T-helper 1 cell treated with Interleukin-12 subunit alpha and Interleukin-12 subunit beta and Interleukin-4 antibody, amounts not matched to agents 30 μg/mL and 1 μg/mL, for 36 hours (primary cell): ENCODE measurements around the gene TMC4.
"Not testable (repeated sequence)": the region's sequence is repeated elsewhere in the genome, so short reads cannot be mapped to it uniquely, and the experiment has no call there.

Experiments used
- H3K27ac Mint-ChIP-seq: one replicate; pipeline ENCODE4 v1.8.0; 2021; ENCODE audit warnings: mild to moderate bottlenecking, mixed read lengths
- H3K27me3 Mint-ChIP-seq: one replicate; pipeline ENCODE4 v1.8.0; 2021; ENCODE audit warnings: low read depth, mixed read lengths
- H3K36me3 Mint-ChIP-seq: one replicate; pipeline ENCODE4 v1.8.0; 2021; ENCODE audit warnings: low read depth, mixed read lengths
- H3K4me1 Mint-ChIP-seq: one replicate; pipeline ENCODE4 v1.8.0; 2021; ENCODE audit warnings: low read depth, mixed read lengths
- H3K4me3 Mint-ChIP-seq: one replicate; pipeline ENCODE4 v1.8.0; 2021; ENCODE audit warnings: mild to moderate bottlenecking, moderate library complexity, mixed read lengths
- H3K9me3 Mint-ChIP-seq: one replicate; pipeline ENCODE4 v1.8.0; 2021; ENCODE audit warnings: mixed read lengths

TMC4 gene

DNA sequence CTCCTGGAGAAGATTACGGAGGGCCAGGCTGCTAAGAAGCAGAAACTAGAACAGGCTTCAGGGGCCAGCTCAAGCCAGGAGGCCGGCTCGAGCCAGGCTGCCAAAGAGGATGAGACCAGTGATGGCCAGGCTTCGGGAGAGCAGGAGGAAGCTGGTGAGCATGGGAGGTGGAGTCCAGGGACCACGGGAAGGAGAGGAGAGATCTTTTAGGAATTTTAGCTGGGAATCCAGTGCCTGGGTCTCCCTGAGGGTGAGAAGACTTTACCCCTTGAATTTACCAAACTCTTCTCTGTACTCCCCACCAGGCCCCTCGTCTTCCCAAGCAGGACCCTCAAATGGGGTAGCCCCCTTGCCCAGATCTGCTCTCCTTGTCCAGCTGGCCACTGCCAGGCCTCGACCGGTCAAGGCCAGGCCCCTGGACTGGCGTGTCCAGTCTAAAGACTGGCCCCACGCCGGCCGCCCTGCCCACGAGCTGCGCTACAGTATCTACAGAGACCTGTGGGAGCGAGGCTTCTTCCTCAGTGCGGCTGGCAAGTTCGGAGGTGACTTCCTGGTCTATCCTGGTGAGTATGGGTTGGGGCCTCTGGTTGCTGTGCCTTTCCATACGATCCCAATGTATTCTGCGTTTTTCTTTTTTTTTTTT is 19.0 kb upstream of the TMC4 start:
- peaks cover 34% of the 10 kb centered on the region for H3K4me1 Mint-ChIP-seq
- H3K4me3 Mint-ChIP-seq = peak overlapping the region; percentile 79
- peaks cover 21% of the 10 kb centered on the region for H3K36me3 Mint-ChIP-seq
- no peaks in the 10 kb centered on the region for H3K9me3 Mint-ChIP-seq
- peak overlapping the region; percentile 63 for H3K27ac Mint-ChIP-seq
- H3K27me3 Mint-ChIP-seq = no peaks in the 10 kb centered on the region

- H3K9me3 Mint-ChIP-seq = no peaks in the 10 kb centered on the region
- H3K27me3 Mint-ChIP-seq = no peaks in the 10 kb centered on the region
- H3K36me3 Mint-ChIP-seq = peaks cover 23% of the 10 kb centered on the region
- H3K4me3 Mint-ChIP-seq = peak within 1 kb of the TSS; percentile 90
- peaks cover 34% of the 10 kb centered on the region for H3K4me1 Mint-ChIP-seq
- peak within 1 kb of the TSS; percentile 99 for H3K27ac Mint-ChIP-seq
Measured at GRCh38 chr19:54191011-54191810, 18.3 kb upstream of the TMC4 start, which contains the start of gene TSEN34. Gene TSEN34, plus strand, starts transcription at chr19:54191308. Its CDS starts 57 bp downstream, at chr19:54191365.

GRCh38 chr19:54190503-54191010 is 17.6 kb upstream of the TMC4 start:
- H3K27ac Mint-ChIP-seq = peak overlapping the region; percentile 99
- H3K9me3 Mint-ChIP-seq = no peaks in the 10 kb centered on the region
- peaks cover 22% of the 10 kb centered on the region for H3K36me3 Mint-ChIP-seq
- peak overlapping the region; percentile 90 for H3K4me3 Mint-ChIP-seq
- no peaks in the 10 kb centered on the region for H3K27me3 Mint-ChIP-seq
- peaks cover 34% of the 10 kb centered on the region for H3K4me1 Mint-ChIP-seq

- H3K36me3 Mint-ChIP-seq = peaks cover 19% of the 10 kb centered on the region
- peak overlapping the region; percentile 90 for H3K4me3 Mint-ChIP-seq
- H3K27me3 Mint-ChIP-seq = no peaks in the 10 kb centered on the region
- peaks cover 34% of the 10 kb centered on the region for H3K4me1 Mint-ChIP-seq
- H3K27ac Mint-ChIP-seq = peak overlapping the region; percentile 99
- no peaks in the 10 kb centered on the region for H3K9me3 Mint-ChIP-seq
Measured at GRCh38 chr19:54189735-54190502, 17.0 kb upstream of the TMC4 start.

- Mint-ChIP-seq H3K27ac (peak within 1 kb of the TSS; percentile 99), H3K9me3 (no peaks in the 10 kb centered on the region), H3K4me3 (peak within 1 kb of the TSS; percentile 90), H3K4me1 (peaks cover 32% of the 10 kb centered on the region), H3K36me3 (peaks cover 19% of the 10 kb centered on the region), H3K27me3 (no peaks in the 10 kb centered on the region)
Measured at GRCh38 chr19:54189145-54189734, 16.3 kb upstream of the TMC4 start, which contains the start of gene MBOAT7. Gene MBOAT7, minus strand, starts transcription at chr19:54189580. Its CDS starts 1,072 bp downstream, at chr19:54188508.

DNA sequence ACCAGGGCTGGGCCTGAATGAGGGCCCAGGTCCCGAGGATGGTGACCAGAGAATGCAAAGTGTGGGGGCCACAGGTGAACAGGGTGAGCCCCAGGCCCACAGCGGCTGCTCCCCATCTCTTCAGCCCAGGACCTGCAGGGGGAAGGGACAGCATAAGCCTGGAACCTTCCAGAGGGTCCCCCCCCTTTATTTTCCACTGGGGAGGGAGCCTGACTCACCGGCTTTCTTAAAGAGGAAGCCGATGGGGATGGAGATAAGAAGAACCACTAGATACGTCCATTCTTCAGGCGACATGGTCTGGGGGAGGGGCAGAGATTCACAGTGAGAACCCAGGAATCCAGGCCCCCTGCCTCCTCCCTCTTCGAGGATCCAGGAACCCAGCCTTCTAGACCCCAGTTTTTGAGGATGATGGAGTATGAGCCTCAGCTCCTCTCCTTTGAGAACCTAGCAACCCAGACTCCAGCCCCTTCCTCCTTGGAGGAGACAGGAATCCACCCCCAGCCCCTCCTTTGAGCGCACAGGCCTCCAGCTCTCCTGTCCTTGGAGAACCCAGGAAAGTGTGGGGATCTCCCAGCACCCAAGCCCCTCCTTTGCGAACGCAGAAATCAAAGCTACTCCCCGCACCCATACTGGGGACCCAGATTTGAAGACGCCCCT is 15.4 kb upstream of the TMC4 start:
- H3K4me3 Mint-ChIP-seq = peak overlapping the region; percentile 87
- H3K4me1 Mint-ChIP-seq = peaks cover 32% of the 10 kb centered on the region
- H3K9me3 Mint-ChIP-seq = no peaks in the 10 kb centered on the region
- H3K36me3 Mint-ChIP-seq = peaks cover 17% of the 10 kb centered on the region
- peak overlapping the region; percentile 88 for H3K27ac Mint-ChIP-seq
- H3K27me3 Mint-ChIP-seq = no peaks in the 10 kb centered on the region

GRCh38 chr19:54186934-54187381 is 14.0 kb upstream of the TMC4 start:
- Mint-ChIP-seq H3K27ac (peak overlapping the region; percentile 50), H3K27me3 (no peaks in the 10 kb centered on the region), H3K4me3 (peak overlapping the region; percentile 87), H3K9me3 (no peaks in the 10 kb centered on the region), H3K36me3 (peaks cover 14% of the 10 kb centered on the region), H3K4me1 (peaks cover 23% of the 10 kb centered on the region)

DNA sequence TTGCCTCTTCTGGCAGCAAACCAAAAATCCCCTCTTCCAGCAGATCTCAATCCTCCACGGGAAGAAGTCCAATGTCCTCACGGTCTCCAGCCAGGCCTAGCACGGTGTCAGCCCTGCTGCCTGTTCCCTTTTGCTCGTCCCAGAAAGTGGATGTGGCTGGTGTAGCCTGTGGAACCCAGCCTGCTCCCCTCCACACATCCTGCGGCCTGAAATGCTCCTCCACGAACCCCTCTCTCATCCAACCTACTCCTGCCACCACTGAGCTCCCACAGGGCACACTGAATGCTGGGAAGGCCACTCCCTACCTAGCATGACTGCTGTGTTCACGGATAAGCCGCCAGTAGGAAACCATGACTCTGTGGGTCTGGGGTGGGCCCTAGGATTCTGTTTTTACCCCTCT is 13.4 kb upstream of the TMC4 start:
- no peak overlapping the region for H3K27ac Mint-ChIP-seq
- H3K36me3 Mint-ChIP-seq = peaks cover 12% of the 10 kb centered on the region
- H3K9me3 Mint-ChIP-seq = no peaks in the 10 kb centered on the region
- no peak overlapping the region for H3K4me3 Mint-ChIP-seq
- H3K4me1 Mint-ChIP-seq = peaks cover 20% of the 10 kb centered on the region
- no peaks in the 10 kb centered on the region for H3K27me3 Mint-ChIP-seq

DNA sequence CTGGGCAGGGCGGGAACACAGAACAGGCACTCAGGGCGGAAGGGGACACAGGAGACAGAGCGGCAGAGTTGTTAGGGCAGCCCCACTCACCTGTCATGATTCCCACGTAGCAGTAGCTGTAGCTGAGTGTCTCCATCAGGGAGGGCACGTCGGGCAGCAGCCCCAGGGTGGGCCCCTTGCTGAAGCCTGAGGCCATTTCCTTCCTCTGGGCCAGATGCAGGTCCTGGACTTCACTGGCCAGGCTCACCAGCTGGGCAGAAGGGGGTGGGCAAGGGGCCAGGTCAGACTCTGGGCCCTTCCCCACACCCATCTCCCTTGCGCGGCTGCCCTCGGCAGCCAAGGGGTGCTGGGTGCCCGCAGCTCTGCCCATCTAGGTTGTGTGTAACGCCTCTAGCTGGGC is 10.5 kb upstream of the TMC4 start:
- no peaks in the 10 kb centered on the region for H3K9me3 Mint-ChIP-seq
- H3K36me3 Mint-ChIP-seq = peaks cover 14% of the 10 kb centered on the region
- peaks cover 14% of the 10 kb centered on the region for H3K4me1 Mint-ChIP-seq
- no peak overlapping the region for H3K4me3 Mint-ChIP-seq
- no peaks in the 10 kb centered on the region for H3K27me3 Mint-ChIP-seq
- H3K27ac Mint-ChIP-seq = no peak overlapping the region

- H3K27me3 Mint-ChIP-seq, H3K9me3 Mint-ChIP-seq, H3K4me3 Mint-ChIP-seq, H3K27ac Mint-ChIP-seq, H3K4me1 Mint-ChIP-seq: not testable (repeated sequence)
- H3K36me3 Mint-ChIP-seq = peaks cover 15% of the 10 kb centered on the region
Measured at GRCh38 chr19:54181894-54182293, 8.9 kb upstream of the TMC4 start.

DNA sequence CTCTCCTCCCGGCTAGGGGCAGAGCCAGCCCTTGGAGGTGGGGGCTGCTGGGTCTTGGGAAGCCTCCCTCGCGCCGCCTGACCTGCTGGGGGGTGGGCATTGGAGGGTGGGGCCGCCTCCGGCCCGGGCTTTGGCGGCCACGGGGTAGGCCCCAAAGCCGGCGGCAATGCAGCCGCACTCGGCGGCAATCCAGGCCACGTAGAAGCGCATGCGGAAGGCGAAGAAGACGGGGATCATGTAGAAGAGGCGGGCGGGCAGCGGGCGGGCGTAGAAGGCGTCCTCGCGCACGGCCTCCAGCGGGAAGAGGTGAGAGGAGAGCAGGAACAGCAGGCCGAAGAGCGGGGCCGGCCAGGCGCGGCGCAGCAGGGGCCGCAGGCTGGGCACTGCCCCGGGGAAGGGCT is 7.7 kb upstream of the TMC4 start:
- H3K27ac Mint-ChIP-seq = no peak overlapping the region
- no peak overlapping the region for H3K4me3 Mint-ChIP-seq
- peaks cover 15% of the 10 kb centered on the region for H3K36me3 Mint-ChIP-seq
- peaks cover 1% of the 10 kb centered on the region for H3K4me1 Mint-ChIP-seq
- H3K9me3 Mint-ChIP-seq = no peaks in the 10 kb centered on the region
- no peaks in the 10 kb centered on the region for H3K27me3 Mint-ChIP-seq

GRCh38 chr19:54179921-54180461 is 7.0 kb upstream of the TMC4 start:
- H3K9me3 Mint-ChIP-seq = no peaks in the 10 kb centered on the region
- peaks cover 15% of the 10 kb centered on the region for H3K36me3 Mint-ChIP-seq
- H3K27ac Mint-ChIP-seq = no peak overlapping the region
- H3K27me3 Mint-ChIP-seq = no peaks in the 10 kb centered on the region
- H3K4me3 Mint-ChIP-seq = no peak overlapping the region
- peaks cover 1% of the 10 kb centered on the region for H3K4me1 Mint-ChIP-seq

DNA sequence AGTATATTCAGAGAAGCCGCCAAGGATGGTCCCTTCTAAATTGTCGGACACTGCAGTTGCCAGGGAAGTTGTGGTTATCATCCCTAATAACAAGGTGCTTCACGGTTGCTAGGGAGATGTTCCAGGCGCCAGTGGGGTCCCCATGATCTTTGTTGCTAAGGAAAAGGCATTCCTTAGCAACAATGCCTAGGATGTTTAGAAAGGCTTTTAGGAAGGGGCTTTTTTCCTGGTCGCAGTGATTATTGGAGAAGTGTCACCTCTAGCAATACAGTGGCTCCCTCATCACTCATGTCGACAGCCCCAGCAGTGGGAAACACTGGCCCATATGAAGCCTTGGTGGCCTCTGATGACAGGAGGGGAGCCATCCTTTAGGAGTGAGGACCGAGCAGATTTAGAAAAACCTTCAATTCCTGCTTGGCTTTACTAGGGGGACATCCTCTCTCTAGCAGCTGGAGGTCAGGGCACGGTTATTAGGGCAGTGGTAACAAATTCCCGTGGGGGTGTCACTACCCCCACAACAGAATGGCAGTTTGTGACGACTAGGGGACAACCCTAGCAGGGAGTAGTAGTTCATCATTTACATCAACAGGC is 6.4 kb upstream of the TMC4 start:
- peaks cover 1% of the 10 kb centered on the region for H3K4me1 Mint-ChIP-seq
- no peaks in the 10 kb centered on the region for H3K27me3 Mint-ChIP-seq
- H3K4me3 Mint-ChIP-seq = no peak overlapping the region
- H3K9me3 Mint-ChIP-seq = no peaks in the 10 kb centered on the region
- H3K36me3 Mint-ChIP-seq = peaks cover 15% of the 10 kb centered on the region
- H3K27ac Mint-ChIP-seq = no peak overlapping the region
